Esophagus muscularis mucosa (tissue), 4 donors: ENCODE measurements around the gene RACGAP1.

Experiments
- CTCF ChIP-seq, 3 experiments: fragments of 200-600 bp in 2 of 3; fragments of 450-650 bp in 1 of 3; sonication (generic) in 2 of 3; IDR thresholded peaks; one replicate each; pipeline ENCODE4 v1.5.1; 2017 to 2019; ENCODE audit warnings: antibody characterized with exemption in 3 of 3, mild to moderate bottlenecking in 2 of 3, moderate library complexity in 1 of 3
- EP300 ChIP-seq: sonication (generic); formaldehyde crosslinking; IDR thresholded peaks from one replicate; pipeline ENCODE4 v1.6.1; 2017; ENCODE audit warnings: antibody characterized with exemption
- POLR2A ChIP-seq: fragments of 450-650 bp; IDR thresholded peaks from one replicate; pipeline ENCODE4 v1.6.1; 2017; ENCODE audit warnings: antibody characterized with exemption, moderate library complexity, mild to moderate bottlenecking, low read depth
- POLR2AphosphoS5 ChIP-seq, 2 donors: sonication (generic); formaldehyde crosslinking; IDR thresholded peaks; one replicate each; pipeline ENCODE4 v1.6.1; 2017; ENCODE audit warnings: antibody characterized with exemption in 2 of 2

GRCh38 chr12:49947593-49948226, 77.6 kb downstream of the RACGAP1 start:
- TF ChIP-seq POLR2A = no peak
- TF ChIP-seq CTCF (IDR thresholded peaks at IDR 0.05) = no peak
- TF ChIP-seq EP300 = no peak
- TF ChIP-seq POLR2AphosphoS5 (IDR thresholded peaks at IDR 0.05) = no peak
